ENCODE results near the gene IL27RA. TPM values are rescaled to one million over a fixed set of nuclear protein-coding genes. Genes with fewer than 3 reads are reported as not detected.
"Not testable (repeated sequence)": the region's sequence is repeated elsewhere in the genome, so short reads cannot be mapped to it uniquely, and the experiment has no call there.

IL27RA gene
- total RNA-seq, 1 donor from 2014 or later: 34.6 TPM

GRCh38 chr19:14028901-14029300, 2.7 kb upstream of the IL27RA start:
- peaks cover 33% of the 10 kb centered on the region for H3K4me1 Mint-ChIP-seq
- no peak overlapping the region for H3K4me3 Mint-ChIP-seq
- no peaks in the 10 kb centered on the region for H3K27me3 Mint-ChIP-seq
- POLR2A ChIA-PET: interaction anchor here (0.6 to 1.7 kb wide), 4 partner anchors 23 to 208 kb away, joined by 3 to 10 read pairs (median 4); partner anchors contain the start of gene RFX1
- CTCF ChIA-PET: no interaction called here
- H3K27ac Mint-ChIP-seq: peak overlapping the region; percentile 25
- no peak for ATAC-seq (ENCODE audit: low read depth)
- H3K9me3 Mint-ChIP-seq: no peaks in the 10 kb centered on the region
- DNase-seq: no peak
- peaks cover 7% of the 10 kb centered on the region for H3K36me3 Mint-ChIP-seq (ENCODE audit: low read depth)
- no peak for TF ChIP-seq CTCF (IDR thresholded peaks at IDR 0.05)
- intact Hi-C loops (cut with micrococcal nuclease): no loop called here

GRCh38 chr19:14030997-14031718, 404 bp upstream of the IL27RA start:
- Mint-ChIP-seq H3K9me3 (no peaks in the 10 kb centered on the region), H3K27me3 (no peaks in the 10 kb centered on the region), H3K4me3 (peak overlapping the region; percentile 91), H3K4me1 (peaks cover 34% of the 10 kb centered on the region), H3K27ac (peak overlapping the region; percentile 89), H3K36me3 (ENCODE audit: low read depth) (peaks cover 11% of the 10 kb centered on the region)
- intact Hi-C loops (cut with micrococcal nuclease): loop anchor here (2.0 kb wide), 1 partner anchor 16 kb away; no protein-coding TSS in a partner anchor
- ChIA-PET CTCF (interaction anchor here (0.6 to 1.8 kb wide), 25 partner anchors 8 to 317 kb away, joined by 3 to 11 read pairs (median 4); partner anchors contain the start of genes ASF1B and DCAF15), POLR2A (interaction anchor here (0.6 to 3.5 kb wide), 25 partner anchors 9 to 352 kb away, joined by 3 to 52 read pairs (median 7); partner anchors contain the start of genes ASF1B, BRME1, CC2D1A and DCAF15)
- ATAC-seq (ENCODE audit: low read depth) (no peak), DNase-seq (no peak)
- no peak for TF ChIP-seq CTCF (IDR thresholded peaks at IDR 0.05)

- no peaks in the 10 kb centered on the region for H3K9me3 Mint-ChIP-seq
- H3K27ac Mint-ChIP-seq: no peak overlapping the region
- no peak overlapping the region for H3K4me3 Mint-ChIP-seq
- intact Hi-C loops (cut with micrococcal nuclease): loop anchor here (2.0 kb wide), 1 partner anchor 73 kb away; no protein-coding TSS in a partner anchor
- peaks cover 22% of the 10 kb centered on the region for H3K4me1 Mint-ChIP-seq
- CTCF ChIA-PET: no interaction called here
- TF ChIP-seq CTCF (IDR thresholded peaks at IDR 0.05): no peak
- DNase-seq: no peak
- no peak for ATAC-seq (ENCODE audit: low read depth)
- POLR2A ChIA-PET: no interaction called here
- peaks cover 36% of the 10 kb centered on the region for H3K36me3 Mint-ChIP-seq (ENCODE audit: low read depth)
- H3K27me3 Mint-ChIP-seq: no peaks in the 10 kb centered on the region
These were observed 2.4 kb downstream of the IL27RA start for GRCh38 chr19:14033946-14034345.

- intact Hi-C loops (cut with micrococcal nuclease); H3K27me3 Mint-ChIP-seq; H3K27ac Mint-ChIP-seq; DNase-seq; H3K9me3 Mint-ChIP-seq; POLR2A ChIA-PET; ATAC-seq (ENCODE audit: low read depth); H3K4me3 Mint-ChIP-seq: not testable (repeated sequence)
- Mint-ChIP-seq H3K36me3 (ENCODE audit: low read depth) (peaks cover 48% of the 10 kb centered on the region), H3K4me1 (peaks cover 18% of the 10 kb centered on the region)
- CTCF ChIA-PET: interaction anchor here (0.8 kb wide), 1 partner anchor 37 kb away, joined by 4 read pairs; no protein-coding TSS in a partner anchor
These were observed 3.6 kb downstream of the IL27RA start for GRCh38 chr19:14035159-14035558.

- DNase-seq: no peak
- intact Hi-C loops (cut with micrococcal nuclease): no loop called here
- no peak for TF ChIP-seq CTCF (IDR thresholded peaks at IDR 0.05)
- Mint-ChIP-seq H3K4me1 (peaks cover 18% of the 10 kb centered on the region), H3K9me3 (no peaks in the 10 kb centered on the region), H3K4me3 (no peak overlapping the region), H3K36me3 (ENCODE audit: low read depth) (peaks cover 51% of the 10 kb centered on the region), H3K27ac (no peak overlapping the region), H3K27me3 (no peaks in the 10 kb centered on the region)
- POLR2A ChIA-PET: interaction anchor here (0.6 to 0.7 kb wide), 2 partner anchors 133 to 349 kb away, joined by 3 to 4 read pairs; no protein-coding TSS in a partner anchor
- CTCF ChIA-PET: no interaction called here
- no peak for ATAC-seq (ENCODE audit: low read depth)
These were observed 4.1 kb downstream of the IL27RA start for GRCh38 chr19:14035706-14036105.
